A204.1 (cell line): ENCODE data around the gene EXOSC10.
"Not testable (repeated sequence)": the region's sequence is repeated elsewhere in the genome, so short reads cannot be mapped to it uniquely, and the experiment has no call there.

Source experiments
- FAIRE-seq: peaks from 2 replicates; lab custom pipeline; 2012; peaks lifted over from hg19 to GRCh38; lab: Jason Lieb, UNC

Gene EXOSC10

GRCh38 chr1:11061652-11062365 is 37.9 kb downstream of the EXOSC10 start:
- no peak for FAIRE-seq

GRCh38 chr1:11059968-11060830 is 39.5 kb downstream of the EXOSC10 start, which contains the start of gene SRM:
Gene SRM (minus strand): TSS chr1:11060018. CDS start chr1:11059943, 75 bp downstream.
- no peak for FAIRE-seq

DNA sequence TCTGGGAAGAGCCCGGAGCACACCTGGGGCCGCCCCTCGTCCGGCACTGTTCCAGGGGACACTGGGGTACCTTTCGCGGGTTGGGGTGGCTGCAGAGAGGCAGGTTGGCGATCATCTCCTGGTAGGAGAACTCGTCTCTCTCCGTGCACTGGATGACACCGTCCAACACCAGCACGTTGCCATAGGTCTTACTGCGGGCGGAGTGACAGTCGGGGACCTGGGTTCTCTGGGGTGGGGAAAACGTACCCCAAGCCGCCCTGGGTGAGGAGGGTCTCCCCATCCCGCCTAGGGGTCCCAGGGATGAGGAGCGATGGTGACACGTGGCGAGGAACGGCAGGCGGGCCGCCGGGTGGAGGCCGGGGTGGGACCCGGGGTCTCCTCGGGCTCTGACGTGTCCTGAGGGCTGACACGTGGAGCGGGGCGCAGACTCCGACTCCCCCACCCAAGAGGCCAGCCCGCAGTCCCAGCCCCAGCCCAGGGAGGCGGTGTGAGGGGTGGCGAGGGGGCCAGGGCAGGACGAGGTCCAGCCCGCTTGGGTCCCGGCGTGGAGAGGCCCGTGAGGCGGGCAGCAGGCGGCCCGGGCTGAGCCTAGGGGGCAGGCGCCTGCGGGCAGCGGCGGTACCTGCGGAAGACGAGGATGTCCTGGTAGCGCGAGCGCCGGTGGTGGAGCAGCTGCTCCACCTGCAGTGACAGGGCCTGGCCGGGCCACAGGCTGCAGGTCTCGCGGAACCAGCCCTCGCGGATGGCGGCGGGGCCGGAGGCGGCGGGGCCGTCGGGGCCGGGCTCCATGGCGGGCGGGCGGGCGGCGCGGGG is 40.3 kb downstream of the EXOSC10 start:
- FAIRE-seq: no peak

- no peak for FAIRE-seq
These were observed 41.0 kb downstream of the EXOSC10 start for GRCh38 chr1:11058595-11059154.

GRCh38 chr1:11058026-11058425 is 41.6 kb downstream of the EXOSC10 start:
- no peak for FAIRE-seq

DNA sequence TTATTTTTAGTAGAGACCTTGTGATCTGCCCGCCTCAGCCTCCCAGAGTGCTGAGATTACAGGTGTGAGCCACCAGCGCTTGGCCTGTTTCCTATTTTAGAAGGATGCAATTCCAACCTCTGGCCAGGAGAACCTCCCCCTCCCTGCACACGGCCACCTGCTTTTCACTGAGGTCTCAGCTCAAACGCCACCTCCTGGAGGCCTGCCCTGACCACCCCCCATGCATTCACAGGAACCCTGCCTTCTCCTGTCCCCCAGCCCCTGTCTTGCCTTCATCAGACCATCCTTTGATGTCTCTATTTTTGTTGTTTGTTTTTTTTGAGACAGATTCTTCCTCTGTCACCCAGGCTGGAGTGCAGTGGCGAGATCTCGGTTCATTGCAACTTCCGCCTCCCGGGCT is 42.2 kb downstream of the EXOSC10 start:
- no peak for FAIRE-seq

- FAIRE-seq: no peak
These were observed 43.2 kb downstream of the EXOSC10 start for GRCh38 chr1:11056504-11056903.

DNA sequence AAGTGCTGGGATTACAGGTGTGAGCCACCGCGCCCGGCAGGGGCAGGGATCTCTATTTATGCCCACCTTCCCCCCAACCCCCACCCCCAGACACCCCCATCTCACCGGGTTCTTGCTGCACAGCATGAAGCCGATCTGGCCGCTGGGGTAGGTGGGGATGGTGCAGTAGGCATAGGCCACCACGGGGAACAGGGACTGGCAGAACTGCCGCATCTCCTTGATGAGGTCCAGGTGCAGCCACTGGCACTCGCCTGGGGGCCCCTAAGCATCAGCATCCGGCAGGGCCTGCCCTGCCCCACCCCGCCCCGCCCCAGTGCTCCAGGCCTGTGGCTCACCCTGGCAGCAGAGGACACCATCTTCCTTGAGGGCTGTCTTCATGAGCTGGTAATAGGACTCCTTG is 44.0 kb downstream of the EXOSC10 start:
- FAIRE-seq: no peak

GRCh38 chr1:11054666-11055065 is 45.0 kb downstream of the EXOSC10 start:
- FAIRE-seq: no peak

DNA sequence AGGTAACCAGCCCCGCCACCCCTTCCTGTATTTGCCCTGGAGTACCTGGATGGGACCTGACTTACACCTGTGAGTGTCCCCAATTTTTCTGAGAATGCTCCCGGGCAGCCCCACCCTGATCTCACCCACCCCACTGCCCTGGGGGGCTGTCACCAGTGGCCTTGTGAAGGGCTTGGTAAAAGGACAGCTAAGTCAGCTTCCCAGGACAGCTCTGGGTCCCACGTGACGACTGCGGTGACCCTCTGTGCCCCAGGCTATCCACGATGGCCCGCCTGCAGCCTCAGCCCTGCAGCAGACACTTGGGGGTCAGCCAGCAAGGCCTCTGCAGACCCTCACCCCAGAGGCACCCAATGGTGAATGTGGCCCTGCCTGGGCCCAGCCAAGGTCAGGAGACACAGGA is 45.5 kb downstream of the EXOSC10 start:
- FAIRE-seq: no peak

DNA sequence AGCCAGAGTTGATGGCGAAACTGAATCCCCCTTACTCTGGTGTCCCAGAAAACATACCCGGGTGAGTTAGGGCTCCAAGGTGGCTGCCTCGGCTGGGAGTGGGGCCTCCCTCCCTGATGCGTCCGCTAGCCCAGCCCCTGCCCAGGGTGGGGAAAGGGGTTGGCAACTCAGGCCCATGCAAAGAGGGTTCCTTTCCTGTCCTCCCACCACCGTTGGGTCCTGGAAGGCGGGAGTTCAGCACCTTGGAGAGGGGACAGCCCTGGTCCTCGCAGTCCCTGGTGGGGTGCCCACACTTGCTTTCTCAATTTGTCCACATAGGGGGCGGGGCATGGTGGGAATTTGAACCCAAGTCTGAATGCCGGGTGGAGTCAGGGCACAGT is 45.9 kb downstream of the EXOSC10 start:
- no peak for FAIRE-seq

GRCh38 chr1:11052839-11053757 is 46.6 kb downstream of the EXOSC10 start:
- FAIRE-seq: no peak

DNA sequence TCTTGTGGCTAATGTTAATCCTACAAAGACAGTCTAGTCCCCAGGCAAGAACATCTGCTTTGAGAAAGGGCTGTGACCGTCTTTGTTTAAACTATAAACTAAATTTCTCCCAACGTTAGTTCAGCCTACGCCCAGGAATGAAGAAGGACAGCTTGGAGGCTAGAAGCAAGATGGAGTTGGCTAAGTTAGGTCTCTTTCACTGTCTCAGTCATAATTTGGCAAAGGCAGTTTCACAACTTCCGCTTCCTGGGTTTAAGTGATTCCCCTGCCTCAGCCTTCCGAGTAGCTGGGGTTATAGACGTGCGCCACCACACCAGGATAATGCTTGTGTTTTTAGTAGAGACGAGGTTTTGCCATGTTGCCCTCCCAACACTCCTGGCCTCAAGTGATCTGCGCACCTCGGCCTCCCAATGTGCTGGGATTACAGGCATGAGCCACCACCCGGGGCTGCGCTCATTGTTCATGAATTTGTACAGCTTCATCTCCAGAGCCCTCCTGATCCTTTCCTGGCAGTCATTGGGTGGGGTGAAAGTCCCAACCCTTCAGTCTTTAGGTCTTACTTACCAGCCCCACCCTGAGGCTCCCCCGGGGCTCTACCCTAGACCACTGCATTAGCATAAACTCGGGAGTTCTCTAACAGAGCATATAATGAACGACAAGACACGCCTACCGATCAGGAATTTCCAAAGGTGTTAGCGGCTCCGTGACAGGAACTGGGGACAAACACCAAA is 47.7 kb downstream of the EXOSC10 start:
- no peak for FAIRE-seq

DNA sequence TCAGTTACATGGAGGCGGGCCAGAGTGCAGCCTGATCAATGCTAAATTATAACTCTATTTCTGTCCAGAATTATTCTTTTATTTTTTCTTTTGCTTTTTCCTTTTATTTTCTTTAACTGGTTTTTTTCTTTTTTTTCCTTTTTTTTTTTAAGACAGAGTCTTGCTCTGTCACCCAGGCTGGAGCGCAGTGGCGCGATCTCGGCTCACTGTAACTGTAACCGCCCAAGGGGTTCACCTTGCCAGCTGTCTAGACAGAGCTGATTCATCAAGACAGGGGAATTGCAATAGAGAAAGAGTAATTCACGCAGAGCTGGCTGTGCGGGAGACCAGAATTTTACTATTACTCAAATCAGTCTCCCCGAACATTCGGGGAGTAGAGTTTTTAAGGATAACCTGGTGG is 48.5 kb downstream of the EXOSC10 start:
- FAIRE-seq: not testable (repeated sequence)

- FAIRE-seq: no peak
These were observed 52.9 kb downstream of the EXOSC10 start, which contains the start of gene MASP2 for GRCh38 chr1:11046625-11047365. Gene MASP2 (minus strand): TSS chr1:11047239. CDS start chr1:11047207, 32 bp downstream.

- no peak for FAIRE-seq
These were observed 53.5 kb downstream of the EXOSC10 start for GRCh38 chr1:11046270-11046566.

GRCh38 chr1:11045428-11046269 is 54.0 kb downstream of the EXOSC10 start:
- FAIRE-seq: no peak

- no peak for FAIRE-seq
These were observed 54.7 kb downstream of the EXOSC10 start for GRCh38 chr1:11044849-11045427.
